Colon (tissue), 2 donors: ENCODE results near the gene STING1.

Experiments used
- FAIRE-seq: peaks from 2 replicates; lab custom pipeline; 2012; peaks lifted over from hg19 to GRCh38; lab: Jason Lieb, UNC
- donor health status: control.
- donor health status: control.

Gene STING1

DNA sequence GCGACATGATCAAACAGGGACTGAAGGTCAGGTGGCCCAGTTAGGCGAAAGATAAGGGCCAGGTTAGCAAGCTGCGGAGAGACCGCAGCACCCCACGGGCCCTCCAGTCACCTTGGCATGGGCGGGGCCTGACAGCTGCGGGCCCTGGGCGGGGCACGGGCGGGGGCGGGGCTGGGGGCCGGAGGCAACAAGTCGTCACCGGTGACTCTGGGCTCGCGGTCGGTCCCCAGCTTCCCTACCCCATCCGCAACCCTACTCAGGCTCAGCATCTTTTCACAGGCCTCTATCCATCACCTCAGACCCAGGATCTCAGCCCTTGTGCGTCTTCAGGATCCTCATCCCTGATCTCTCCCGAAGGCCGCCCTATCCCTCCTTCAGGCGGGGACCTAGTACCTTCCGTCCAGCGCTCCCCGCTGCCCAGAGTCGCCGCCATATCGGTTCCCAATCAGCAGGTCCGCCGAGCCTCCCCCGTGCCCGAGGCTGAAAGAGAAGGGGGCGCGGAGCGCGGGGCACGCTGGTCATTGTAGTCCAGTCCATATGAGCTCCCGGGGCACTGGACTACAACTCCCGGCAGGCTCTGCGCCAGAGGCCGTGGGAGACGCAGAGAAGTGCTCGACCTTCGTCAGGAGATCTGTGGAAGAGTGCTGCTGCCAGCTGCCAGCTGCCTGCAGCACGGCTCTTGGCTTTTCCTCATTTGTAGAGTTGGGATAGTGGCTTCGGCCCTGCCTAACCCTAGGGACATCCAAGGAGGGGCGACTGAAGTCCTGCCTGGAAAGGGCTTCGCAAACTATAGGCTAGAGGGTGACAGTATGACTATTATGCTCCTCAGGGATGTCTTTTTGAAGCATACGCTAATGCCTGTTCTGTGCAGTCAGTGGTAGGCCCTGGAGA is 43.3 kb downstream of the STING1 start, which contains the start of gene DNAJC18:
Gene DNAJC18 (minus strand): TSS at position 513 of the 891 bp plus-strand sequence. CDS start 80 bp downstream, at position 433.
- no peak for FAIRE-seq

DNA sequence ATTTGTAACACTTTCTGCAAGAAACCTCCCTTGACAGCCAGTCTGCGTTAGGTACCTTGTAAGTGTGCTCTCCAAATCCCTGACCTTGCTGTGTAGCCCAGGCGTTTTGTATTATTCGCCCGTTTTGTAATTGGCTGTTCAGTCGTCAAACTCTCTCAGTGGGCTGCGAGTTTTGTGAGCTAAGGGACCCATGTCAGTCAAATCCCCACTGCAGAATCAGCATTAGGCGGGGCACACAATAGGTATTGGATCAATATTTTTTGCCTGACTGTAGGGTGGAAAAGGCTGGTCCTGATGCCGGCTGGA is 43.9 kb downstream of the STING1 start:
- FAIRE-seq = no peak

DNA sequence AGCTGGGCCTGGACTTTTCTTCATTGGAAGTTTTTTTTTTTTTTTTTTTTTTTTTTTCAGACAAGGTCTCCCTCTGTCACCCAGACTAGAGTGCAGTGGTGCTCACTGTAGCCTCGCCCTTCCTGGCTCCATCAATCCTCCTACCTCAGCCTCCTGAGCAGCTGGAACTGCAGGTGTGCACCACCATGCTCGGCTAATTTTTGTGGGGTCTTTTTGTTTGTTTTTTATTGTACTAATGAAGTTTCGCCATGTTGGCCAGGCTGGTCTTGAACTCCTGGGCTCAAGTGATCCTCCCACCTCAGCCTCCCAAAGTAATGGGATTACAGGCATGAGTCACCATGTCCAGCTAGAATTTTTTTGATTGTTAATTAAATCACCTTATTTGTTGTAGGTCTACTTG is 46.9 kb downstream of the STING1 start:
- FAIRE-seq = no peak

DNA sequence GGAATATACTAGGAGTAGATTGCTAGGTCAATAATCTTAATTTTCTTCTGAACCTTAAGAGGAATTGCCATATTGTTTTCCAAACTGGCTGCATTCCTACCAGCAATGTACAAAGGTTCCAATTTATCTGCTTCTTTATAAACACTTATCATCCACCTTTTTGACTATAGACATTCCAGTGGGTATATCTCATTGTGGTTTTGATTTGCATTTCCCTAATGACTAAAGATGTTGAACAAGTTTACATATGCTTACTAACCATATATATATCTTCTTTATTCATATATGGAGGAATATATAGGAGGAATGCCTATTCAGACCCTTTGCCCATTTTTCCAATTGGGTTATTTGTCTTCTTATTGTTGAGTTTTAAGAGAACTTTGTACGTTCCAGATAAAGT is 50.9 kb downstream of the STING1 start:
- no peak for FAIRE-seq

DNA sequence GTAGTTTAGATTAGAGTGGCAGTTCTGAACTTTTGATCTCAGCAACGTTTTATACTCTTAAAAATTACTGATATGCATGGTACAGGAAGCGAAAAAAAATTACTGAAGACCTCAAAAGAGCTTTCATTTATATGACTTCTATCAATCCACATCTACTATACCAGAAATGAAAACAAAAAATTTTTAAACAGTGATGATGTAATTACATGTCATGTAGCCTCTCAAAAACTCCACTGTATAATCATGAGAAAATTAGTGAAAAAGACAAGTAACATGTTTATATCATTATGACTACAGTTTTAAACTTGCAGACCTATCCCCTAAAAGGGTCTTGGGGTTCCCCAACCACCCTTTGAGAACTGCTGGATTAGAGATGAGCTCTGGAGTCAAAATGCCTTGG is 52.5 kb downstream of the STING1 start:
- no peak for FAIRE-seq

DNA sequence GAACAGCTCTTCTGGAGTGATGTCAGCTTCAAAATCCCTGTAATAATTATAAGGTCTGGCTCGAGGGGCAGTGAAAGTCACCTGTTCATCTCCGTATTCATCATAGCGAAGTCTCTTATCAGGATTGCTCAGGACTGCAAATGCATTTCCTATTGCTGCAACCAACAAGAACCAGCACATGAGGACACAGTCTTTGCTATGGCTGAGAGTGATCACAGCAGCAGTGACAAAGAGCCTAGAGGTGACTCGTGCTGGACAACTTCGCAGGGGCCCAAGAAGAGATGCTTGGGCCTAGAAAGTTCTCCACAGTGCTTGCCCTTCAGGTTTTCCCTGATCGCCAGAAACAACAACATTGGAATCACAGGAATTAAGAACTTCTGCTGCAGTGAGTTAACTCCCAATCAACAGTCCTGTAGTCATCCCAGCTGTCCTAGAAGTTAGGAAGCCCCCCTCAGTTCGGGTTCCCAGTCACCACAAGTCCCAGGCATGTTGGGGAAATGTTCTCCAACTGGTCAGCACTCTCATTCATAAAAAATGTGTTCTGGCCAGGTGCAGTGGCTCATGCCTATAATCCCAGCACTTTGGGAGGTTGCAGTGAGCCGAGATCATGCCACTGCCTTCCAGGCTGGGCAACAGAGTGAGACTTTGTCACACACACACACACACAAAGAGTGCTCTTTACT is 56.2 kb downstream of the STING1 start:
- no peak for FAIRE-seq
